Adipocyte (in vitro differentiated cells): Measurements from ENCODE around the gene PNKP.

Experiments
- DNase-seq: peaks from one replicate; pipeline ENCODE4 v3.0.0-alpha.2; 2015; ENCODE audit warnings: low read depth
- H3K27me3 ChIP-seq: replicated peaks from 2 replicates; pipeline ENCODE4 v1.7.0; 2013; ENCODE audit warnings: mild to moderate bottlenecking, low read length, moderate library complexity; ENCODE audit not compliant: control insufficient read depth, insufficient read depth
- H3K36me3 ChIP-seq: 2 replicates; pipeline ENCODE4 v1.7.0; 2013; ENCODE audit warnings: low read length, mild to moderate bottlenecking, moderate library complexity; ENCODE audit not compliant: control insufficient read depth, insufficient read depth, severe bottlenecking
- H3K4me1 ChIP-seq: 2 replicates; pipeline ENCODE4 v1.7.0; 2013; ENCODE audit warnings: mild to moderate bottlenecking, low read length, moderate library complexity; ENCODE audit not compliant: control insufficient read depth, insufficient read depth
- H3K4me3 ChIP-seq: 2 replicates; pipeline ENCODE4 v1.7.0; 2013; ENCODE audit warnings: mild to moderate bottlenecking, low read length, moderate library complexity
- H3K9ac ChIP-seq: 2 replicates; pipeline ENCODE4 v1.7.0; 2013; ENCODE audit warnings: mild to moderate bottlenecking, low read length, moderate library complexity
- H3K9me3 ChIP-seq: 2 replicates; pipeline ENCODE4 v1.7.0; 2013; ENCODE audit warnings: mild to moderate bottlenecking, low read length, moderate library complexity; ENCODE audit not compliant: control insufficient read depth

PNKP gene

GRCh38 chr19:49855277-49855675, 12.1 kb downstream of the PNKP start:
- peaks cover 45% of the 10 kb centered on the region for H3K36me3 ChIP-seq
- no peaks in the 10 kb centered on the region for H3K9me3 ChIP-seq
- peaks cover 19% of the 10 kb centered on the region for H3K4me1 ChIP-seq
- no peak overlapping the region for H3K4me3 ChIP-seq
- no peaks in the 10 kb centered on the region for H3K27me3 ChIP-seq
- DNase-seq, result no peak
- no peak overlapping the region for H3K9ac ChIP-seq

- H3K36me3 ChIP-seq, result peaks cover 40% of the 10 kb centered on the region
- H3K9me3 ChIP-seq, result no peaks in the 10 kb centered on the region
- H3K9ac ChIP-seq, result no peak overlapping the region
- H3K4me1 ChIP-seq, result peaks cover 24% of the 10 kb centered on the region
- no peak for DNase-seq
- H3K4me3 ChIP-seq, result no peak overlapping the region
- H3K27me3 ChIP-seq, result no peaks in the 10 kb centered on the region
Measured at GRCh38 chr19:49854378-49855263, 12.8 kb downstream of the PNKP start.

GRCh38 chr19:49853852-49854377, 13.5 kb downstream of the PNKP start:
- Histone ChIP-seq H3K9ac (no peak overlapping the region), H3K4me3 (no peak overlapping the region), H3K36me3 (peaks cover 39% of the 10 kb centered on the region), H3K27me3 (no peaks in the 10 kb centered on the region), H3K9me3 (no peaks in the 10 kb centered on the region), H3K4me1 (peaks cover 21% of the 10 kb centered on the region)
- no peak for DNase-seq

- Histone ChIP-seq H3K9ac (peak overlapping the region; percentile 68), H3K4me3 (peak overlapping the region; percentile 95), H3K27me3 (no peaks in the 10 kb centered on the region), H3K36me3 (peaks cover 31% of the 10 kb centered on the region), H3K9me3 (no peaks in the 10 kb centered on the region), H3K4me1 (peaks cover 28% of the 10 kb centered on the region)
- no peak for DNase-seq
Measured at GRCh38 chr19:49852631-49853126, 14.7 kb downstream of the PNKP start.

- DNase-seq, result peak; percentile 57
- Histone ChIP-seq H3K9ac (peak overlapping the region; percentile 100), H3K36me3 (peaks cover 22% of the 10 kb centered on the region), H3K27me3 (no peaks in the 10 kb centered on the region), H3K9me3 (no peaks in the 10 kb centered on the region), H3K4me1 (peaks cover 28% of the 10 kb centered on the region), H3K4me3 (peak overlapping the region; percentile 95)
Measured at GRCh38 chr19:49851456-49852259, 15.7 kb downstream of the PNKP start.

GRCh38 chr19:49850487-49851342, 16.7 kb downstream of the PNKP start, which contains the start of gene PTOV1:
Gene PTOV1, plus strand, starts transcription at chr19:49851159.
- no peaks in the 10 kb centered on the region for H3K27me3 ChIP-seq
- H3K36me3 ChIP-seq, result peaks cover 14% of the 10 kb centered on the region
- H3K9me3 ChIP-seq, result no peaks in the 10 kb centered on the region
- H3K9ac ChIP-seq, result peak within 1 kb of the TSS; percentile 100
- peaks cover 28% of the 10 kb centered on the region for H3K4me1 ChIP-seq
- peak; percentile 97 for DNase-seq
- peak within 1 kb of the TSS; percentile 95 for H3K4me3 ChIP-seq

- Histone ChIP-seq H3K4me3 (peak overlapping the region; percentile 95), H3K4me1 (peaks cover 28% of the 10 kb centered on the region), H3K9me3 (no peaks in the 10 kb centered on the region), H3K36me3 (peaks cover 9% of the 10 kb centered on the region), H3K27me3 (no peaks in the 10 kb centered on the region), H3K9ac (peak overlapping the region; percentile 100)
- DNase-seq, result no peak
Measured at GRCh38 chr19:49850221-49850486, 17.2 kb downstream of the PNKP start.

- Histone ChIP-seq H3K4me3 (peak overlapping the region; percentile 95), H3K9ac (peak overlapping the region; percentile 100), H3K4me1 (peaks cover 28% of the 10 kb centered on the region), H3K36me3 (peaks cover 5% of the 10 kb centered on the region), H3K9me3 (no peaks in the 10 kb centered on the region), H3K27me3 (no peaks in the 10 kb centered on the region)
- DNase-seq, result no peak
Measured at GRCh38 chr19:49849433-49850220, 17.7 kb downstream of the PNKP start.

GRCh38 chr19:49848938-49849337, 18.4 kb downstream of the PNKP start:
- H3K4me3 ChIP-seq, result no peak overlapping the region
- no peaks in the 10 kb centered on the region for H3K9me3 ChIP-seq
- no peak overlapping the region for H3K9ac ChIP-seq
- H3K36me3 ChIP-seq, result no peaks in the 10 kb centered on the region
- H3K27me3 ChIP-seq, result no peaks in the 10 kb centered on the region
- H3K4me1 ChIP-seq, result peaks cover 28% of the 10 kb centered on the region
- no peak for DNase-seq
